Measurements from ENCODE around the gene PDK2. TPM values are rescaled to one million over a fixed set of nuclear protein-coding genes. Genes with fewer than 3 reads are reported as not detected.

The PDK2 gene
- total RNA-seq, 1 experiment from 2014 or later: 25.3 TPM

DNA sequence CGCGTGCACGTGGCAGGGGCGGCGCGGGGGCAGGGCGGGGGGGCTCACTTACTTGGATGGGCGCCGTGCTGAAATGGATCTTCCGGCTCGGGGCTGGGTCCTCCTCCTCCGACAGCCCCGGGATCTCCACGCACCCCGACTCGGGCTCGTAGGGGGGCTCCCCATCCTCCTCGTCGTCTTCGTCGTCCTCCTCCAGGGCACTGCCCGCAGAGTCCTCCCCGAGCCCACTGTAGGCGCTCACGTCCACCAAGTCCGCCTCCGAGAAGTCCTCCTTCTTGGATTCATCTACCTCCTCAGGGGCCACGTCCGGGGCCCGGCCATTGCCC, 53.9 kb downstream of the PDK2 start:
- Histone ChIP-seq H3K4me3 (peak overlapping the region; percentile 88), H3K27me3 (replicated peaks) (no peaks in the 10 kb centered on the region), H3K9me3 (replicated peaks) (no peaks in the 10 kb centered on the region), H3K27ac (peak overlapping the region; percentile 39), H3K4me1 (replicated peaks) (peaks cover 54% of the 10 kb centered on the region), H3K36me3 (peaks cover 62% of the 10 kb centered on the region)
- peak in 1 of 2 experiments; percentile 61 for DNase-seq (ENCODE audit: low read depth in 1 of 2, low spot score in 2 of 2)

DNA sequence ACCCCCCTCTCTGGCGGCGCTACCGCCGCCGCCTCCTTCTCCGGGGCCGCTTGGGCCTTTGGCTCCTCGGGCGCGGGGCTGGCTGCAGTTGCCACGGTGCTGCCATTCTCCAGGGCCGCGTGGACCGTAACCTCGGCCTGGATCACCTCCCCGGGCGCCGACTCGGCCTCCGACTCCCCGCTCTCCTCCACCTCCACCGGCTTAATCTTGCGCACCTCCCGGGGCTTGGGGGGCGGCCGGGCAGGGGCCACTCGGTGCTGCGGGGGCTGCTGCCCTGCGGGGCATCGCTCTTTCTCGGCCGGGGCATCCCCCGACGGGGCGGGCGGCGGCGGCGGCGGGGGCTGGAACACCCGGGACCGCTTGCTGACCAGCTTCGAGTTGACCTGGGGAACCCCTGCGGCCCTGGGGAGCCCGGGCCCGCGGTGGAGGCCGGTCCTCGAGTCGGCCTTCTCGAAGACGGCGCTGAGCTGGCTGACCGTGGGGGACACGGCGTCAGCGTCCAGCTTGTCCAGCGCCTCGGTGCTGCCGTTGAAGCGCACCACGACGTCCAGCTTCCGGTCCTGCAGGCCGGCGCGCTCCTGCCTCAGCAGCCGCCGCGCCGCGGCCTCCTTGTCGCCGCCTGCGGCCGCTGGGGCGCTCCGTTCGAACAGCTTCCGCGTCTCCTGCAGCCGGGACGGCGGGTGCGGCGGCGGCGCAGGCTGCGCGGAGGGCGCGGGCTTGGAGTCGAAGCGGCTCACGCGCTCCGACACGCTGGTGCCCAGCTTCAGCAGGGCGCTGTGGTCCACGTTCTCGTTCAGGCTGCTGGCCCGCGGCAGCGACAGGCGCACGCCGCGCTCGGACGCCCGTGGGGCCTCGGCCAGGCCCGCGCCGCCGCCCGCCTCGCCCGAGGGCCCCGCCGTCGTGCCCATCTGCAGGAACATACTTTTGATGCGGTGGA, 54.5 kb downstream of the PDK2 start:
- H3K27me3 ChIP-seq (replicated peaks): no peaks in the 10 kb centered on the region
- H3K27ac ChIP-seq: peak overlapping the region; percentile 39
- DNase-seq (ENCODE audit: low read depth in 1 of 2, low spot score in 2 of 2): peak; percentile 68 to 74
- no peaks in the 10 kb centered on the region for H3K9me3 ChIP-seq (replicated peaks)
- peaks cover 56% of the 10 kb centered on the region for H3K36me3 ChIP-seq
- peaks cover 54% of the 10 kb centered on the region for H3K4me1 ChIP-seq (replicated peaks)
- H3K4me3 ChIP-seq: peak overlapping the region; percentile 88

GRCh38 chr17:50150354-50151040, 55.3 kb downstream of the PDK2 start, which contains the start of gene PPP1R9B:
TSS of gene PPP1R9B (minus strand) at chr17:50150677. CDS start at chr17:50150513, 164 bp downstream.
- Histone ChIP-seq H3K9me3 (replicated peaks) (no peaks in the 10 kb centered on the region), H3K4me3 (peak within 1 kb of the TSS; percentile 88), H3K27ac (peak within 1 kb of the TSS; percentile 39), H3K36me3 (peaks cover 48% of the 10 kb centered on the region), H3K27me3 (replicated peaks) (no peaks in the 10 kb centered on the region), H3K4me1 (replicated peaks) (peaks cover 54% of the 10 kb centered on the region)
- no peak for DNase-seq (ENCODE audit: low read depth in 1 of 2, low spot score in 2 of 2)

GRCh38 chr17:50151041-50151936, 56.1 kb downstream of the PDK2 start:
- peak; percentile 83 to 96 for DNase-seq (ENCODE audit: low read depth in 1 of 2, low spot score in 2 of 2)

GRCh38 chr17:50151937-50152547, 56.9 kb downstream of the PDK2 start:
- DNase-seq (ENCODE audit: low read depth in 1 of 2, low spot score in 2 of 2): peak; percentile 89 to 93

More at GRCh38 chr17:50151041-50151936, 56.1 kb downstream of the PDK2 start:
- peaks cover 54% of the 10 kb centered on the region for H3K4me1 ChIP-seq (replicated peaks)
- H3K9me3 ChIP-seq (replicated peaks): no peaks in the 10 kb centered on the region
- H3K27ac ChIP-seq: peak overlapping the region; percentile 21
- peak overlapping the region; percentile 88 for H3K4me3 ChIP-seq
- no peaks in the 10 kb centered on the region for H3K27me3 ChIP-seq (replicated peaks)
- peaks cover 40% of the 10 kb centered on the region for H3K36me3 ChIP-seq

GRCh38 chr17:50152736-50153135, 57.6 kb downstream of the PDK2 start:
- no peak for DNase-seq (ENCODE audit: low read depth in 1 of 2, low spot score in 2 of 2)
- H3K4me3 ChIP-seq: no peak overlapping the region

More at GRCh38 chr17:50151937-50152547, 56.9 kb downstream of the PDK2 start:
- Histone ChIP-seq H3K4me3 (peak overlapping the region; percentile 88), H3K27me3 (replicated peaks) (no peaks in the 10 kb centered on the region), H3K9me3 (replicated peaks) (no peaks in the 10 kb centered on the region), H3K4me1 (replicated peaks) (peaks cover 46% of the 10 kb centered on the region), H3K27ac (peak overlapping the region; percentile 25), H3K36me3 (peaks cover 32% of the 10 kb centered on the region)

GRCh38 chr17:50153650-50154575, 58.8 kb downstream of the PDK2 start:
- no peaks in the 10 kb centered on the region for H3K9me3 ChIP-seq (replicated peaks)
- H3K4me3 ChIP-seq: no peak overlapping the region
- no peaks in the 10 kb centered on the region for H3K27me3 ChIP-seq (replicated peaks)
- no peak overlapping the region for H3K27ac ChIP-seq
- peaks cover 15% of the 10 kb centered on the region for H3K36me3 ChIP-seq
- H3K4me1 ChIP-seq (replicated peaks): peaks cover 29% of the 10 kb centered on the region
- no peak for DNase-seq (ENCODE audit: low read depth in 1 of 2, low spot score in 2 of 2)

More at GRCh38 chr17:50152736-50153135, 57.6 kb downstream of the PDK2 start:
- Histone ChIP-seq H3K9me3 (replicated peaks) (no peaks in the 10 kb centered on the region), H3K4me1 (replicated peaks) (peaks cover 39% of the 10 kb centered on the region), H3K27ac (no peak overlapping the region), H3K27me3 (replicated peaks) (no peaks in the 10 kb centered on the region), H3K36me3 (peaks cover 25% of the 10 kb centered on the region)

DNA sequence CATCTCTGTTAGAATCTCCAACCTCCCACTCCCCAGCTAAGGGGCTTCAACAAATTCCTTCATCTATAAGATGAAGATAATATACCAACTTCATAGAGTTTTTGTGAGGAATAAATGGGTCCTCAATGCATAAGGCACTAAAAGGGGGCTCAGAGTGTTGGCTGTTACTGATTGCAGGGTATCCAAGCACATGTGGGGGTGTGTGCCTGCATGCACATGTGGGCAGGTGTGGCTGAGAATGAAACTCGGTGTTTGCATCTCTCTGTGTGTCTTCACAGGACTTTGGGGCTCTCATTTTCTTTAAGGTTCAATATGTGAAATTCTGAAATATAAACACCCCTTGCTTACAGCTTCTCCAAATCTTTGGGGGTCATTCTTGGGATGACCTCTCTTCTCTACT, 59.5 kb downstream of the PDK2 start:
- peaks cover 23% of the 10 kb centered on the region for H3K4me1 ChIP-seq (replicated peaks)
- H3K27ac ChIP-seq: no peak overlapping the region
- H3K36me3 ChIP-seq: peaks cover 9% of the 10 kb centered on the region
- no peak for DNase-seq (ENCODE audit: low read depth in 1 of 2, low spot score in 2 of 2)
- no peak overlapping the region for H3K4me3 ChIP-seq
- no peaks in the 10 kb centered on the region for H3K9me3 ChIP-seq (replicated peaks)
- H3K27me3 ChIP-seq (replicated peaks): no peaks in the 10 kb centered on the region

GRCh38 chr17:50155115-50155819, 60.1 kb downstream of the PDK2 start:
- Histone ChIP-seq H3K27ac (no peak overlapping the region), H3K4me3 (no peak overlapping the region), H3K27me3 (replicated peaks) (no peaks in the 10 kb centered on the region), H3K4me1 (replicated peaks) (peaks cover 16% of the 10 kb centered on the region), H3K36me3 (peaks cover 3% of the 10 kb centered on the region), H3K9me3 (replicated peaks) (no peaks in the 10 kb centered on the region)
- DNase-seq (ENCODE audit: low read depth in 1 of 2, low spot score in 2 of 2): no peak

DNA sequence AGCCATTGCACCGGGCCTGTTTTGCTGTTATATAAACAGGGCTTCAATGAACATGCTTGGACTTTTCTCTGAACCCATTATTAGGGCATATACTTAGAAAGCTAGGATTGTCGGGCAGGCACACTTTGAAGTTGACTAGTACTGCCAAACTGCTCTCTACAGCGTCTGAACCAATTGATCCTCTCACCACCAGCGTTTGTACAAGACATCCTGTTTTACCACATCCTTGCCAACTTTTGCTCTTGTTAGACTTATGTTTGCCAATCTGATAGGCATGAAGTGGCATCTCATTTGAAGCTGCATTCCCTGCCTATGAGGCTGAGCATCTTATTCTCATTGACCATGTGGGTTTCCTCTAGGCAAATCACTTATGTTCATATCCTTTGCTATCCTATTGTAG, 62.7 kb downstream of the PDK2 start:
- H3K27ac ChIP-seq: no peak overlapping the region
- H3K36me3 ChIP-seq: no peaks in the 10 kb centered on the region
- H3K4me3 ChIP-seq: no peak overlapping the region
- no peak for DNase-seq (ENCODE audit: low read depth in 1 of 2, low spot score in 2 of 2)
- H3K9me3 ChIP-seq (replicated peaks): no peaks in the 10 kb centered on the region
- H3K4me1 ChIP-seq (replicated peaks): peaks cover 14% of the 10 kb centered on the region
- H3K27me3 ChIP-seq (replicated peaks): no peaks in the 10 kb centered on the region

- DNase-seq (ENCODE audit: low read depth in 1 of 2, low spot score in 2 of 2): peak; percentile 95 to 96
- H3K27ac ChIP-seq: no peak overlapping the region
- H3K36me3 ChIP-seq: no peaks in the 10 kb centered on the region
- H3K4me3 ChIP-seq: peak overlapping the region; percentile 39
- H3K27me3 ChIP-seq (replicated peaks): no peaks in the 10 kb centered on the region
- no peaks in the 10 kb centered on the region for H3K9me3 ChIP-seq (replicated peaks)
- peaks cover 14% of the 10 kb centered on the region for H3K4me1 ChIP-seq (replicated peaks)
Measured at GRCh38 chr17:50161023-50161910, 66.1 kb downstream of the PDK2 start.

Measured in SJSA1 (cell line).